HepG2 (cell line): ENCODE measurements around the gene LYSMD3. TPM values are rescaled to one million over a fixed set of nuclear protein-coding genes. Genes with fewer than 3 reads are reported as not detected.

Source experiments
- AGO1 ChIP-seq: fragments of 200-400 bp; formaldehyde crosslinking; IDR thresholded peaks from 2 replicates; pipeline ENCODE4 v1.6.1; 2017; ENCODE audit warnings: mild to moderate bottlenecking, low read depth, low read length, moderate library complexity; ENCODE audit not compliant: poor library complexity, severe bottlenecking
- CENPX ChIP-seq: sonication (generic); formaldehyde crosslinking; IDR thresholded peaks from 2 replicates; pipeline ENCODE4 v1.9.0; 2021; ENCODE audit warnings: mild to moderate bottlenecking, missing genetic modification reagents, moderate library complexity
- DBP ChIP-seq: sonication (generic); formaldehyde crosslinking; IDR thresholded peaks from 2 replicates; pipeline ENCODE4 v1.4.0; 2020; ENCODE audit warnings: missing genetic modification reagents; ENCODE audit errors: not compliant biosample characterization
- FOXA1 ChIP-seq, 2 experiments: fragments of 450-650 bp in 1 of 2; sonication (generic) in 1 of 2; formaldehyde crosslinking in 1 of 2; IDR thresholded peaks; 2 replicates each; pipeline versions ENCODE4 v1.4.0 to v1.6.1; 2016 to 2020; ENCODE audit warnings: missing genetic modification reagents in 1 of 2
- FOXO1 ChIP-seq: sonication (generic); formaldehyde crosslinking; IDR thresholded peaks from 2 replicates; pipeline ENCODE4 v1.4.0; 2020; ENCODE audit warnings: missing genetic modification reagents
- FOXP4 ChIP-seq: sonication (generic); formaldehyde crosslinking; IDR thresholded peaks from 2 replicates; pipeline ENCODE4 v1.4.0; 2020; ENCODE audit warnings: missing genetic modification reagents
- GRHL1 ChIP-seq: sonication (generic); formaldehyde crosslinking; conservative IDR thresholded peaks from 2 replicates; pipeline ENCODE4 v1.8.0; 2022; ENCODE audit warnings: missing genetic modification reagents
- JARID2 ChIP-seq: sonication (generic); formaldehyde crosslinking; IDR thresholded peaks from 2 replicates; pipeline ENCODE4 v1.8.1; 2023; ENCODE audit warnings: missing genetic modification reagents, inconsistent platforms; ENCODE audit not compliant: insufficient replicate concordance
- NCOR1 ChIP-seq: fragments of 200-600 bp; sonication (generic); IDR thresholded peaks from 2 replicates; pipeline ENCODE4 v1.7.0; 2017; ENCODE audit warnings: antibody characterized with exemption, low read length, borderline replicate concordance
- POLR2AphosphoS2 ChIP-seq: IDR thresholded peaks from 2 replicates; pipeline ENCODE4 v1.6.1; 2011; ENCODE audit warnings: low read depth, low read length, improper control_type of control experiment
- PRPF4 ChIP-seq: fragments of 200-400 bp; formaldehyde crosslinking; IDR thresholded peaks from 2 replicates; pipeline ENCODE4 v1.6.1; 2016; ENCODE audit warnings: low read length, low read depth; ENCODE audit not compliant: poor library complexity, severe bottlenecking
- TBP ChIP-seq: sonication (generic); formaldehyde crosslinking; IDR thresholded peaks from 2 replicates; pipeline ENCODE4 v1.5.0; 2020; ENCODE audit warnings: missing genetic modification reagents
- ZNF232 ChIP-seq: sonication (generic); formaldehyde crosslinking; IDR thresholded peaks from 2 replicates; pipeline ENCODE4 v1.4.0; 2020; ENCODE audit warnings: missing genetic modification reagents, borderline replicate concordance
- ZNF430 ChIP-seq: sonication (generic); formaldehyde crosslinking; IDR thresholded peaks from 2 replicates; pipeline ENCODE4 v1.9.0; 2021; ENCODE audit warnings: mild to moderate bottlenecking, missing genetic modification reagents
- ZNF432 ChIP-seq: sonication (generic); formaldehyde crosslinking; IDR thresholded peaks from 2 replicates; pipeline ENCODE4 v1.5.0; 2020; ENCODE audit warnings: missing genetic modification reagents, mild to moderate bottlenecking, borderline replicate concordance
- ZNF513 ChIP-seq: sonication (generic); formaldehyde crosslinking; conservative IDR thresholded peaks from 2 replicates; pipeline ENCODE4 v1.5.0; 2020; ENCODE audit warnings: missing genetic modification reagents
- ZNF572 ChIP-seq: sonication (generic); formaldehyde crosslinking; IDR thresholded peaks from 2 replicates; pipeline ENCODE4 v1.5.1; 2020; ENCODE audit warnings: mild to moderate bottlenecking, missing genetic modification reagents
- ZNF605 ChIP-seq: sonication (generic); formaldehyde crosslinking; IDR thresholded peaks from 2 replicates; pipeline ENCODE4 v1.8.0; 2022; ENCODE audit warnings: mild to moderate bottlenecking, missing genetic modification reagents
- ZNF616 ChIP-seq: sonication (generic); formaldehyde crosslinking; IDR thresholded peaks from 2 replicates; pipeline ENCODE4 v1.5.0; 2020; ENCODE audit warnings: low read depth, mild to moderate bottlenecking, missing genetic modification reagents
- ZNF639 ChIP-seq: conservative IDR thresholded peaks from 2 replicates; pipeline ENCODE4 v1.6.1; 2018; ENCODE audit warnings: missing genetic modification reagents
- ZSCAN9 ChIP-seq: IDR thresholded peaks from 2 replicates; pipeline ENCODE4 v1.6.1; 2016; ENCODE audit warnings: borderline replicate concordance
- polyA plus RNA-seq, 8 experiments: library from polyadenylated mRNA; depleted of rRNA in 3 of 8; stranded (reverse) in 7 of 8; unstranded in 1 of 8; fragments of >200 nt; fragmentation: Illumina TruSeq in 4 of 8; extraction: Trizol in 4 of 8; gene quantifications; 2 replicates each; pipeline versions ENCODE4 v1.2.1 to v1.2.3, GENCODE V29; 2011 to 2016; ENCODE audit warnings: low read depth in 4 of 8, missing spikeins in 1 of 8, mixed read lengths in 1 of 8; ENCODE audit not compliant: insufficient read depth in 1 of 8
- total RNA-seq, 5 experiments: library from RNA; depleted of rRNA; stranded (reverse); fragments of >200 nt; fragmentation: Illumina TruSeq; extraction: Trizol; gene quantifications; 2 replicates each; pipeline ENCODE4 v1.2.3, GENCODE V29; 2016; ENCODE audit warnings: low read depth in 1 of 5

Gene LYSMD3
- total and polyA plus RNA-seq, 2 of the 13 experiments (the other 11 are each of a cell fraction or from before 2014, with no cell fraction given), result 9.1 to 13.8 TPM

- TF ChIP-seq ZNF605 (CRISPR knock-in tag) (peak; percentile 89), DBP (CRISPR knock-in tag) (no peak), NCOR1 (no peak), FOXP4 (CRISPR knock-in tag) (0 out of 2 replicates have a peak, but pooled peaks have one; percentile 41), JARID2 (CRISPR knock-in tag) (no peak), ZNF572 (CRISPR knock-in tag) (no peak), PRPF4 (no peak), ZNF232 (CRISPR knock-in tag) (no peak), TBP (no peak), ZNF616 (CRISPR knock-in tag) (peak; percentile 65; the same call in 1 of the 2 replicates), POLR2AphosphoS2 (no peak), ZNF513 (0 out of 2 replicates have a peak, but pooled peaks have one; percentile 26), FOXO1 (CRISPR knock-in tag) (no peak; the same call in 1 of the 2 replicates), ZSCAN9 (peak; percentile 36; the same call in 1 of the 2 replicates), ZNF639 (CRISPR knock-in tag) (no peak; the same call in none of the 2 replicates), CENPX (CRISPR knock-in tag) (no peak), ZNF432 (CRISPR knock-in tag) (no peak; the same call in 1 of the 2 replicates), GRHL1 (CRISPR knock-in tag) (no peak), ZNF430 (CRISPR knock-in tag) (peak; percentile 93), AGO1 (peak; percentile 62), FOXA1 (IDR thresholded peaks at IDR 0.05) (no peak), FOXA1 (CRISPR knock-in tag; IDR thresholded peaks at IDR 0.05) (no peak; the same call in 1 of the 2 replicates)
Measured at GRCh38 chr5:90474235-90475107, 54.9 kb downstream of the LYSMD3 start, which contains the start of the genes MBLAC2 and POLR3G (continued).
